ENCODE measurements around the gene UBXN10. TPM values are rescaled to one million over a fixed set of nuclear protein-coding genes. Genes with fewer than 3 reads are reported as not detected.

The UBXN10 gene
- total and polyA plus RNA-seq, 2 of the 4 experiments (the other 2 are of a cell fraction) = not detected

- Histone ChIP-seq H2BK5ac (ENCODE audit: low read depth, low read length, poor library complexity, severe bottlenecking) (no peak overlapping the region), H3K9ac (ENCODE audit: low read depth, low read length) (no peak overlapping the region), H2AK9ac (replicated peaks; ENCODE audit: low read depth, low read length, poor library complexity) (no peak overlapping the region), H3K14ac (replicated peaks; ENCODE audit: low read depth, low read length) (no peak overlapping the region), H3K4ac (ENCODE audit: low read depth, low read length) (no peak overlapping the region), H2AFZ (replicated peaks; ENCODE audit: low read length, poor library complexity) (peak overlapping the region; percentile 76), H4K20me1 (ENCODE audit: insufficient read depth, low read length) (no peaks in the 10 kb centered on the region), H3K36me3 (ENCODE audit: control insufficient read depth, insufficient read depth, low read length) (no peaks in the 10 kb centered on the region), H3K9me1 (ENCODE audit: insufficient read depth, low read length) (no peaks in the 10 kb centered on the region; the same call in 1 of the 2 replicates), H4K5ac (ENCODE audit: low read depth, low read length) (no peak overlapping the region), H3K18ac (ENCODE audit: low read depth, low read length) (no peak overlapping the region), H3K79me1 (ENCODE audit: low read depth in 1 of 2, low read length in 2 of 2) (no peaks in the 10 kb centered on the region), H4K8ac (ENCODE audit: low read depth in 2 of 2, low read length in 2 of 2) (no peak overlapping the region), H3K23ac (ENCODE audit: low read depth, low read length) (no peak overlapping the region), H3K27me3 (ENCODE audit: control insufficient read depth, insufficient read depth, low read length) (peaks cover 24% of the 10 kb centered on the region), H4K91ac (ENCODE audit: insufficient read depth, low read depth, low read length) (no peak overlapping the region), H3K56ac (ENCODE audit: extremely low read depth, insufficient read depth, low read length) (no peak overlapping the region), H3K4me3 (ENCODE audit: insufficient read depth, low read depth, low read length) (no peak overlapping the region), H2BK120ac (ENCODE audit: low read depth, low read length) (no peak overlapping the region), H2BK15ac (ENCODE audit: low read depth, low read length) (no peak overlapping the region), H3K9me3 (ENCODE audit: control insufficient read depth, insufficient read depth, low read length) (no peaks in the 10 kb centered on the region), H3K27ac (ENCODE audit: insufficient read depth, low read length) (no peak overlapping the region), H3K4me2 (ENCODE audit: low read depth, low read length) (no peak overlapping the region), H2AK5ac (ENCODE audit: low read depth, low read length) (no peak overlapping the region), H3K4me1 (ENCODE audit: control insufficient read depth, insufficient read depth, low read length) (no peaks in the 10 kb centered on the region), H2BK20ac (ENCODE audit: low read depth, low read length) (no peak overlapping the region)
- no peak for TF ChIP-seq BHLHE40 (IDR thresholded peaks at IDR 0.05; ENCODE audit: low read depth, low read length)
- peak; percentile 77 for TF ChIP-seq SMC3 (IDR thresholded peaks at IDR 0.05; ENCODE audit: low read depth, low read length)
- peak; percentile 77 for TF ChIP-seq RAD21 (IDR thresholded peaks at IDR 0.05; ENCODE audit: low read length)
- no peak for TF ChIP-seq NFE2L2 (IDR thresholded peaks at IDR 0.05; ENCODE audit: low read depth, low read length)
- TF ChIP-seq CTCF (conservative IDR thresholded peaks at IDR 0.05; ENCODE audit: low read depth, low read length) = peak; percentile 78
- DNase-seq (peak; percentile 38), ATAC-seq (ENCODE audit: low read depth) (peak; percentile 94)
- POLR2A ChIA-PET (ENCODE audit: unreplicated experiment) = no interaction called here
- BruUV-seq (replicated peaks) = no TSS peak
- dilution Hi-C loops (cut with HindIII; ENCODE audit: low sequenced_read_pairs, unreplicated experiment) = no loop called here
- intact Hi-C loops (cut with micrococcal nuclease) = loop anchor here (1.0 to 5.0 kb wide), 5 partner anchors 149 to 429 kb away; no protein-coding TSS in a partner anchor
- 27% methylated on average over 2 of the region's 21 CpGs; no CpG with 5 or more reads in 1 of the 2 experiments for WGBS, 2 experiments (ENCODE audit: extremely low coverage in 2 of 2, insufficient read length in 1 of 2)
- CTCF ChIA-PET = interaction anchor here (0.6 to 1.5 kb wide), 15 partner anchors 8 to 487 kb away, joined by 3 to 6 read pairs (median 3); no protein-coding TSS in a partner anchor
- in situ Hi-C loops (cut with MboI; ENCODE audit: low sequenced_read_pairs) = loop anchor here (5.0 to 25.0 kb wide), 2 partner anchors 279 to 424 kb away; partner anchors contain the start of gene PINK1
These were observed 26.9 kb downstream of the UBXN10 start for GRCh38 chr1:20212685-20213331.

Measured in IMR-90 (cell line).